Sigmoid colon (tissue), 4 donors: ENCODE results near the gene PSMG3.

Experiments
- CTCF ChIP-seq, 4 experiments: fragments of 450-650 bp in 3 of 4; fragments of 200-600 bp in 1 of 4; IDR thresholded peaks; one replicate each; pipeline ENCODE4 v1.5.1; 2016 to 2019; ENCODE audit warnings: antibody characterized with exemption in 4 of 4, mild to moderate bottlenecking in 3 of 4, moderate library complexity in 2 of 4
- EP300 ChIP-seq, 4 donors: sonication (generic); formaldehyde crosslinking; IDR thresholded peaks; one replicate each; pipeline ENCODE4 v1.6.1; 2017; ENCODE audit warnings: antibody characterized with exemption in 4 of 4
- POLR2A ChIP-seq, 2 donors: fragments of 450-650 bp; IDR thresholded peaks; one replicate each; pipeline ENCODE4 v1.6.1; 2016; ENCODE audit warnings: antibody characterized with exemption in 2 of 2, mild to moderate bottlenecking in 2 of 2, moderate library complexity in 2 of 2
- POLR2AphosphoS5 ChIP-seq, 4 donors: sonication (generic); formaldehyde crosslinking; IDR thresholded peaks; one replicate each; pipeline ENCODE4 v1.6.1; 2017; ENCODE audit warnings: antibody characterized with exemption in 4 of 4

- TF ChIP-seq CTCF (IDR thresholded peaks at IDR 0.05) (no peak), POLR2AphosphoS5 (IDR thresholded peaks at IDR 0.05) (no peak), POLR2A (IDR thresholded peaks at IDR 0.05) (no peak), EP300 (IDR thresholded peaks at IDR 0.05) (no peak)
Observed at GRCh38 chr7:1588978-1589377, 19.1 kb upstream of the PSMG3 start.
